Psoas muscle (tissue), 8 donors: ENCODE results near the gene ERV3-1. TPM values are rescaled to one million over a fixed set of nuclear protein-coding genes. Genes with fewer than 3 reads are reported as not detected.
"Not testable (repeated sequence)": the region's sequence is repeated elsewhere in the genome, so short reads cannot be mapped to it uniquely, and the experiment has no call there.

Experiments
- ATAC-seq, 4 donors: fragments of 200-7000 bp; cut with Tn5 transposase; one replicate each; pipeline ENCODE4 v1.9.1; 2020; ENCODE audit warnings: moderate library complexity in 3 of 4, mild to moderate bottlenecking in 2 of 4
- DNase-seq, 2 donors: peaks; one replicate each; pipeline ENCODE4 v3.0.0-alpha.2; 2020
- H3K27ac ChIP-seq: fragments of 200-600 bp; one replicate; pipeline ENCODE4 v1.8.0; 2022
- H3K27me3 ChIP-seq, 3 donors: fragments of 200-600 bp in 1 of 3; one replicate each; pipeline versions ENCODE4 v1.6.1 to v1.8.0; 2013 to 2022; ENCODE audit warnings: low read length in 2 of 3, mild to moderate bottlenecking in 2 of 3, moderate library complexity in 1 of 3; ENCODE audit not compliant: insufficient read depth in 3 of 3
- H3K36me3 ChIP-seq, 2 donors: fragments of 200-600 bp in 1 of 2; one replicate each; pipeline versions ENCODE4 v1.6.1 to v1.8.0; 2013 to 2022; ENCODE audit warnings: low read depth in 1 of 2, mild to moderate bottlenecking in 1 of 2, moderate library complexity in 1 of 2; ENCODE audit not compliant: insufficient read depth in 1 of 2
- H3K4me1 ChIP-seq: fragments of 200-600 bp; one replicate; pipeline ENCODE4 v1.8.0; 2022
- H3K4me3 ChIP-seq: fragments of 200-600 bp; one replicate; pipeline ENCODE4 v1.8.0; 2022; ENCODE audit warnings: mild to moderate bottlenecking
- H3K9me3 ChIP-seq: fragments of 200-600 bp; one replicate; pipeline ENCODE4 v1.8.0; 2022
- WGBS, 3 donors: extraction: QIAGEN DNeasy Blood & Tissue Kit; methylation state at CpG; one replicate each; pipeline versions ENCODE4 v1.1.6 to v1.1.7; 2013; 5-methylcytosine and 5-hydroxymethylcytosine counted together
- intact Hi-C, 2 donors: fragments of 100-400 bp; cut with DNase I; formaldehyde crosslinking; loops; one replicate each; pipeline versions ENCODE4 v1.11.0 to v1.14.2; 2022
- polyA plus RNA-seq, 3 donors: library from polyadenylated mRNA; stranded (reverse); fragments of 200-250 nt; gene quantifications; one replicate each; pipeline ENCODE4 v1.2.3, GENCODE V29; 2013
- total RNA-seq, 4 donors: library from RNA; stranded (reverse); fragmentation: NEBNext Ultra II Directional in 2 of 4; extraction: Animal tissue kit (Norgen Biotek cat#: 25700) in 2 of 4; gene quantifications; one replicate each; pipeline versions ENCODE4 v1.2.1 to v1.2.4, GENCODE V29; 2021 to 2023
- TF ChIP-seq, protein P1 (sequence below): fragments of 200-600 bp; IDR thresholded peaks from one replicate; pipeline ENCODE4 v1.8.0; 2022; ENCODE audit warnings: antibody characterized with exemption
- donor health status: healthy with polysubstance abuse.
- donor health status: DM: no; HTN: no; CAD: no; lungs with moderate emphysema.
- donor health status: Bipolar disorder and iron deficiency.
- donor health status: healthy.
- donor health status: DM: yes; HTN: yes; CAD: no.
- donor health status: DM: no; HTN: no; CAD: no.
- donor health status: DM: no; HTN: no; CAD: no.
- donor health status: DM: yes; HTN: yes; CAD: no.

ERV3-1 gene
- total and polyA plus RNA-seq, 7 donors: 0.80 to 7.2 (median 3.0) TPM

DNA sequence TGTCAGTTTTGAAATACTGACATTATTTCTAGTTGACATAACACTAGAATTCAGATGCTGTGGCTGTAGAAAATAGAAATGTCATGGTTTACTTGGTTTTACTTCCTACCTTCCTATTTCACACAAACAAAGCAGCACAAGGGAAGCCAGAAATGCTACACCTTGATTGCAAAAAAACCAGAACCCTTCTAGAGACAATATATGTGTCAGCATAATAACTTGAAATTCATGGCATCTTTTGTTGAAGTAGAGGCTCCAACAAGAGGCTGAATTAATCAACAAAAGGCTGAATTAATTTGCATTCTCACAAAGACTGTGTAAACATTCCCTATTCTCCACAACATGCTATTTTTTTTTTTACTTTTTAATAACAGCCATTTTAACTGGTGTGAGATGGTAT is 40.9 kb downstream of the ERV3-1 start:
- intact Hi-C loops: no loop called here
- peaks cover 3% of the 10 kb centered on the region for H3K9me3 ChIP-seq

DNA sequence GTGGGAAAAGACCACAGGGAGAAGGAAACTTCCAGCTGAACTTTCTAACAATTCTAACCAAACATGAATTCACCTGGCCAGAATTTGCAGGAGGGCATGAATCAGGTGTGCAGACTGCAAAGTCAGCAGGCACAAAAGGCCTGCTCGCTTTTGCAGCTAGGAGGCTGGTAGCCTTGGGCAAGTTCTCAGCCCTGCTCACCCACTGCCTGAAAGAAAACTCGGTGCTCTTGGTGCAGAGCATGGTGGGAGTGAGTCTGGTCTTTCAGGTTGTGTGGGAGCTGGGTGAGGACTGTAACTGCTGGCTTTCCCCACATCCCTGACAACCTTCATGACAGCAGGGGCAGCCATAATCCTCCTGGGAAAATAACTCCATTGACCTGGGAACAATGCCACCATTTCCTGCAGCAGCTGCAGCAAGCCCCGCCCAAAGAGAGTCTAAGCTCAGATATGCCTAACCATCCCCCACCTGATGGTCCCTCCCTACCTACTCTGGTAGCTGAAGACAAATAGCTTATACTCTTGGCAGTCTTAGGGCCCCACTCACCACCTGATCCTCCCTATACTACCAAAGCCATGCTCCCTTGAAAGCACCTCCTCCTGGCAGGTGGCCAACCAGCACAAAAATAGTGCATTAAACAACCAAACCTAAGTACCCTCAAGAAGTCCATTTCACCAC is 47.3 kb downstream of the ERV3-1 start:
- Histone ChIP-seq H3K36me3 (no peaks in the 10 kb centered on the region), H3K9me3 (no peaks in the 10 kb centered on the region), H3K27me3 (peaks cover 0 to under 1% (median 0%) of the 10 kb centered on the region in 3 donors), H3K4me3 (no peak overlapping the region), H3K27ac (no peak overlapping the region), H3K4me1 (no peaks in the 10 kb centered on the region)
- intact Hi-C loops: no loop called here
- TF ChIP-seq, protein P1, sequence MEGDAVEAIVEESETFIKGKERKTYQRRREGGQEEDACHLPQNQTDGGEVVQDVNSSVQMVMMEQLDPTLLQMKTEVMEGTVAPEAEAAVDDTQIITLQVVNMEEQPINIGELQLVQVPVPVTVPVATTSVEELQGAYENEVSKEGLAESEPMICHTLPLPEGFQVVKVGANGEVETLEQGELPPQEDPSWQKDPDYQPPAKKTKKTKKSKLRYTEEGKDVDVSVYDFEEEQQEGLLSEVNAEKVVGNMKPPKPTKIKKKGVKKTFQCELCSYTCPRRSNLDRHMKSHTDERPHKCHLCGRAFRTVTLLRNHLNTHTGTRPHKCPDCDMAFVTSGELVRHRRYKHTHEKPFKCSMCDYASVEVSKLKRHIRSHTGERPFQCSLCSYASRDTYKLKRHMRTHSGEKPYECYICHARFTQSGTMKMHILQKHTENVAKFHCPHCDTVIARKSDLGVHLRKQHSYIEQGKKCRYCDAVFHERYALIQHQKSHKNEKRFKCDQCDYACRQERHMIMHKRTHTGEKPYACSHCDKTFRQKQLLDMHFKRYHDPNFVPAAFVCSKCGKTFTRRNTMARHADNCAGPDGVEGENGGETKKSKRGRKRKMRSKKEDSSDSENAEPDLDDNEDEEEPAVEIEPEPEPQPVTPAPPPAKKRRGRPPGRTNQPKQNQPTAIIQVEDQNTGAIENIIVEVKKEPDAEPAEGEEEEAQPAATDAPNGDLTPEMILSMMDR: no peak
- WGBS, 3 donors: 62 to 68% (median 65%) methylated on average over 3 of the region's 3 CpGs
- DNase-seq (no peak), ATAC-seq (no peak)

More for the DNA sequence above, 40.9 kb downstream of the ERV3-1 start:
- Histone ChIP-seq H3K4me3 (no peak overlapping the region), H3K27ac (no peak overlapping the region), H3K27me3 (peaks cover 0 to 3% (median 0%) of the 10 kb centered on the region in 3 donors), H3K36me3 (no peaks in the 10 kb centered on the region), H3K4me1 (no peaks in the 10 kb centered on the region)
- TF ChIP-seq, protein P1: no peak
- ATAC-seq (no peak), DNase-seq (no peak)

DNA sequence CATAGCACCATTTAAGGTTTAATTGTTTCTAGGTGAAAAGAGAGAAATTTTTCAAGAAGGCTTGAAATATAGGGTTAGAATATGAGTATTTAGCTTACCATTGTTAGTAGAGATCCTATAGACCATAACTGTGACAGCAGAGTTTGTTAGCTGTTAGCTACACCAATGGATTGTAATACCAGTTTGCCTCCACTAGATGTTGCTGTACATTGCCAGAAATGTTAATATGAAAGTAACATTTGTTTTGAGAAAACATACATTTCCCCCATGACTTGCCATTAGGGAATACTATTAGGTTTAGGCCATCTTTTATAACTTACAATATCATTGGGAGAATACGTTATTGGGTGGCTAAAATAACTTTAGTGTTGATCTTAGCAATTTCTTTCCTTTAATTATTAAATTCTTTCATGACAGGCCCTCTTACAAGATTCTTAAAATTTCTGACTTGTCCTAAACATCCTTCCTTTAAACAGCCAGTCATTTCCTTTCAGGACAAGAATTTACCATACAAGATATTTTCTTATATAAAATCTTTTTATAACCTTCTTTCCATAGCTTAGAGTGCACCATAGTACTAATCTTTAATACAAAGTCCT is 55.1 kb downstream of the ERV3-1 start:
- TF ChIP-seq, protein P1: peak; percentile 92
- peak overlapping the region; percentile 16 for H3K4me3 ChIP-seq
- no peaks in the 10 kb centered on the region for H3K9me3 ChIP-seq
- no peak for DNase-seq
- peaks cover 0 to 12% (median 0%) of the 10 kb centered on the region in 3 donors for H3K27me3 ChIP-seq
- 3 to 12% (median 4%) methylated on average over 1 of the region's 1 CpG for WGBS, 3 donors
- H3K36me3 ChIP-seq: no peaks in the 10 kb centered on the region
- H3K27ac ChIP-seq: peak overlapping the region; percentile 78
- ATAC-seq: peak; percentile 75 to 88 (median 82)
- peaks cover 9% of the 10 kb centered on the region for H3K4me1 ChIP-seq
- intact Hi-C loops: loop anchor here in 1 of 2 donors (2.0 kb wide), 1 partner anchor 355 kb away; no protein-coding TSS in a partner anchor

DNA sequence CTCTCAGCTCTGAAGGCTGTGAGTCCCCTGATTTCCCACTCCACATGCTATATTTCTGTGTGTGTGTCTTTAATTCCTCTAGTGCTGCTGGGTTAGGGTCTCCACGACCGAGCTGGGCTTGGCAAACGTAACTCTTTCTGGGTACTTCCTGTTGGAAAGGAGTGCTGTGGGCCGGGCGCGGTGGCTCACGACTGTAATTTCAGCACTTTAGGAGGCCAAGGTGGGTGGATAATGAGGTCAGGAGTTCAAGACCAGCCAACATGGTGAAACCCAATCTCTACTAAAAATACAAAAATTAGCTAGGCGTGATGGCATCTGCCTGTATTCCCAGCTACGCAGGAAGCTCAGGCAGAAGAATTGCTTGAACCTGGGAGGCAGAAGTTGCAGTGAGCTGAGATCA is 55.8 kb downstream of the ERV3-1 start:
- WGBS, 3 donors: 16 to 32% (median 19%) methylated on average over 9 of the region's 9 CpGs
- H3K4me3 ChIP-seq: peak overlapping the region; percentile 16
- ATAC-seq (peak; percentile 63 to 93 (median 76)), DNase-seq (peak in 1 of 2 donors; percentile 48)
- H3K27ac ChIP-seq: peak overlapping the region; percentile 78
- H3K4me1 ChIP-seq, H3K9me3 ChIP-seq, H3K36me3 ChIP-seq: not testable (repeated sequence)
- intact Hi-C loops: loop anchor here in 1 of 2 donors (2.0 kb wide), 1 partner anchor 356 kb away; no protein-coding TSS in a partner anchor
- peaks cover 0 to 12% (median 0%) of the 10 kb centered on the region in 3 donors for H3K27me3 ChIP-seq

DNA sequence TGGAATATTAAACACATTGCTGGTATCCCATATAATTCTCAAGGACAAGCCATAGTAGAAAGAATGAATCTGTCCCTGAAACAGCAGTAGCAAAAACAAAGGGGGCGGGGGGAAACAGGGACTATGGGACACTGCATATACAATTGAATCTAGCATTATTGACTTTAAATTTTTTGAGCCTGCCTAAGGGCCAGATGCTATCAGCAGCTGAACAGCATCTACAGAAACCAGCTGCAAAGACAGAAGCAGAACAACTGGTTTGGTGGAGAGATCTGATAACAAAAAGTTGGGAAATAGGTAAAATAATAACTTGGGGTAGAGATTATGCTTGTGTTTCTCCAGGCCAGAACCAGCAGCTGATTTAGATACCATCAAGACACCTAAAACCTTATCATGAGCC is 57.7 kb downstream of the ERV3-1 start:
- ATAC-seq, H3K4me1 ChIP-seq, H3K9me3 ChIP-seq, H3K27ac ChIP-seq, H3K36me3 ChIP-seq, H3K4me3 ChIP-seq, DNase-seq, intact Hi-C loops: not testable (repeated sequence)
- peaks cover 0 to 12% (median 0%) of the 10 kb centered on the region in 3 donors for H3K27me3 ChIP-seq
- WGBS, 3 donors: 96 to 97% (median 96%) methylated on average over 1 of the region's 1 CpG
